SK-N-MC (cell line): Measurements from ENCODE around the gene ESR1.
A peak's percentile ranks its signal among the peaks of the same experiment; 100 is the strongest.

Experiments used
- DNase-seq: peaks from one replicate; pipeline ENCODE4 v3.0.0-alpha.2; 2011; ENCODE audit warnings: low read depth, low spot score
- H3K27ac ChIP-seq: fragments of 200-600 bp; sonication (generic); 2 replicates; pipeline ENCODE4 v1.5.1; 2016; ENCODE audit warnings: mixed run types
- H3K36me3 ChIP-seq: fragments of 200-600 bp; sonication (generic); 2 replicates; pipeline ENCODE4 v1.6.1; 2017; ENCODE audit warnings: antibody characterized with exemption, low read length, mixed read lengths; ENCODE audit not compliant: insufficient read depth
- H3K4me3 ChIP-seq: fragments of 200-600 bp; sonication (generic); 2 replicates; pipeline ENCODE4 v1.5.1; 2016
- H3K9ac ChIP-seq: fragments of 200-600 bp; sonication (generic); 2 replicates; pipeline ENCODE4 v1.8.0; 2017; ENCODE audit warnings: mixed run types, mixed read lengths; ENCODE audit not compliant: insufficient read length
- H3K9me3 ChIP-seq: fragments of 200-600 bp; sonication (generic); 2 replicates; pipeline ENCODE4 v1.6.1; 2017; ENCODE audit warnings: low read depth, mild to moderate bottlenecking, antibody characterized with exemption, low read length, moderate library complexity, mixed read lengths
- EZH2 ChIP-seq: fragments of 200-600 bp; sonication (generic); IDR thresholded peaks from one replicate; pipeline ENCODE4 v1.6.1; 2017; ENCODE audit warnings: antibody characterized with exemption
- FOXP2 ChIP-seq: optimal IDR thresholded peaks from 2 replicates; pipeline ENCODE3; 2011; ENCODE audit warnings: mild to moderate bottlenecking, moderate library complexity; ENCODE audit not compliant: insufficient read depth; ENCODE audit errors: extremely low read length, control extremely low read depth
- POLR2AphosphoS5 ChIP-seq: IDR thresholded peaks from 2 replicates; pipeline ENCODE4 v1.6.1; 2012; ENCODE audit warnings: mild to moderate bottlenecking, low read depth, low read length, borderline replicate concordance

The ESR1 gene

GRCh38 chr6:152142105-152142504, 334.6 kb downstream of the ESR1 start:
- H3K4me3 ChIP-seq, result no peak overlapping the region
- peaks cover 6% of the 10 kb centered on the region; the same call in 1 of the 2 replicates for H3K36me3 ChIP-seq
- H3K9me3 ChIP-seq, result no peaks in the 10 kb centered on the region
- H3K27ac ChIP-seq, result 0 out of 2 replicates have a peak overlapping the region, but pooled peaks have one; percentile 2
- peak; percentile 37 for DNase-seq
- TF ChIP-seq EZH2 (no peak), POLR2AphosphoS5 (no peak), FOXP2 (no peak)
- no peak overlapping the region for H3K9ac ChIP-seq

- TF ChIP-seq FOXP2 (no peak), POLR2AphosphoS5 (no peak), EZH2 (no peak)
- Histone ChIP-seq H3K27ac (no peak overlapping the region), H3K9ac (no peak overlapping the region), H3K9me3 (no peaks in the 10 kb centered on the region), H3K4me3 (no peak overlapping the region), H3K36me3 (peaks cover 6% of the 10 kb centered on the region; the same call in 1 of the 2 replicates)
- no peak for DNase-seq
Observed at GRCh38 chr6:152143359-152143758, 335.9 kb downstream of the ESR1 start.

GRCh38 chr6:152146385-152146784, 338.9 kb downstream of the ESR1 start:
- no peak for TF ChIP-seq POLR2AphosphoS5
- no peak for TF ChIP-seq EZH2
- no peak for TF ChIP-seq FOXP2
- H3K36me3 ChIP-seq, result peaks cover 6% of the 10 kb centered on the region; the same call in 1 of the 2 replicates

GRCh38 chr6:152147269-152147668, 339.8 kb downstream of the ESR1 start:
- TF ChIP-seq POLR2AphosphoS5 (no peak), EZH2 (no peak), FOXP2 (no peak)
- H3K36me3 ChIP-seq, result peaks cover 6% of the 10 kb centered on the region; the same call in 1 of the 2 replicates
- no peak overlapping the region for H3K4me3 ChIP-seq
- no peak for DNase-seq
- no peaks in the 10 kb centered on the region for H3K9me3 ChIP-seq
- no peak overlapping the region for H3K27ac ChIP-seq
- H3K9ac ChIP-seq, result no peak overlapping the region

More at GRCh38 chr6:152146385-152146784, 338.9 kb downstream of the ESR1 start:
- Histone ChIP-seq H3K27ac (no peak overlapping the region), H3K9ac (no peak overlapping the region), H3K9me3 (no peaks in the 10 kb centered on the region), H3K4me3 (no peak overlapping the region)
- DNase-seq, result no peak

- Histone ChIP-seq H3K36me3 (peaks cover 6% of the 10 kb centered on the region; the same call in 1 of the 2 replicates), H3K27ac (no peak overlapping the region), H3K4me3 (no peak overlapping the region), H3K9ac (no peak overlapping the region), H3K9me3 (no peaks in the 10 kb centered on the region)
- no peak for DNase-seq
- TF ChIP-seq EZH2, result no peak
Observed at GRCh38 chr6:152148412-152148811, 340.9 kb downstream of the ESR1 start.

- Histone ChIP-seq H3K36me3 (no peaks in the 10 kb centered on the region; the same call in 1 of the 2 replicates), H3K9ac (no peak overlapping the region), H3K9me3 (no peaks in the 10 kb centered on the region), H3K4me3 (no peak overlapping the region), H3K27ac (no peak overlapping the region)
- no peak for DNase-seq
- TF ChIP-seq EZH2 (no peak), FOXP2 (no peak), POLR2AphosphoS5 (no peak)
Observed at GRCh38 chr6:152150196-152150595, 342.7 kb downstream of the ESR1 start.

GRCh38 chr6:152151920-152152319, 344.4 kb downstream of the ESR1 start:
- H3K36me3 ChIP-seq, result no peaks in the 10 kb centered on the region; the same call in 1 of the 2 replicates
- no peak for DNase-seq
- H3K27ac ChIP-seq, result no peak overlapping the region
- no peak overlapping the region for H3K4me3 ChIP-seq
- H3K9ac ChIP-seq, result no peak overlapping the region
- no peak for TF ChIP-seq POLR2AphosphoS5
- no peak for TF ChIP-seq EZH2
- TF ChIP-seq FOXP2, result no peak
- H3K9me3 ChIP-seq, result no peaks in the 10 kb centered on the region

GRCh38 chr6:152154559-152155356, 347.3 kb downstream of the ESR1 start:
- TF ChIP-seq FOXP2 (no peak), EZH2 (no peak), POLR2AphosphoS5 (no peak)
- no peak overlapping the region for H3K4me3 ChIP-seq

GRCh38 chr6:152155792-152156191, 348.3 kb downstream of the ESR1 start:
- H3K27ac ChIP-seq, result no peak overlapping the region
- no peak overlapping the region for H3K9ac ChIP-seq
- no peak for TF ChIP-seq POLR2AphosphoS5
- TF ChIP-seq EZH2, result no peak
- TF ChIP-seq FOXP2, result no peak
- H3K9me3 ChIP-seq, result no peaks in the 10 kb centered on the region
- H3K4me3 ChIP-seq, result no peak overlapping the region
- H3K36me3 ChIP-seq, result no peaks in the 10 kb centered on the region
- no peak for DNase-seq

More at GRCh38 chr6:152154559-152155356, 347.3 kb downstream of the ESR1 start:
- H3K9me3 ChIP-seq, result no peaks in the 10 kb centered on the region
- no peak overlapping the region for H3K9ac ChIP-seq
- DNase-seq, result no peak
- no peak overlapping the region for H3K27ac ChIP-seq
- no peaks in the 10 kb centered on the region for H3K36me3 ChIP-seq
